ENCODE results near the gene RSPH6A.
A peak's percentile ranks its signal among the peaks of the same experiment; 100 is the strongest.

The RSPH6A gene

DNA sequence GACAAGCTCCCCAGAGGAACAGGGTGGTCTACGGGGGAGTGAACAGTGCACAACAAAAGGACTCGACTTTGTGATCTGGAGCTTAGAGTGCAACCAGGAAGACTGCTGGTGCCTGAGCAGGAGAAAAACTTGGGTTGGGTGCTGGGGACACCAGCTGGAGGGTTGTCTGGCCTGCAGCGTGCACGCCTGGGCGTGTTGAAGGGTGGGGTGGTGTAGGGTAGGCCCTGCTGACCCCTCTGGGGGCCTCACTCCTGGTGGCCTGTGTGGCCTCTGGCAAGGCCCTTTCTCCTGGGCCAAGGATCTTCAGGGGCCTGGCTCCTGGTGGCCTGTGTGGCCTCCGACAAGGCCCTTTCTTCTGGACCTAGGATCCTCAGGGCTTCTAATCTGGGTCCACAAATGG lies 4.7 kb upstream of the RSPH6A start:
- H4K5ac ChIP-seq (ENCODE audit: low read length): no peak overlapping the region
- no peak overlapping the region for H3K56ac ChIP-seq (ENCODE audit: low read length)
- peaks cover 12% of the 10 kb centered on the region for H3K36me3 ChIP-seq (ENCODE audit: control insufficient read depth, insufficient read depth, low read length)
- no peak overlapping the region for H3K4ac ChIP-seq (ENCODE audit: low read depth, low read length)
- H4K8ac ChIP-seq (ENCODE audit: low read depth, low read length): no peak overlapping the region
- H3K9ac ChIP-seq (ENCODE audit: low read length): no peak overlapping the region
- no peaks in the 10 kb centered on the region for H3K79me1 ChIP-seq (ENCODE audit: low read length)
- no peak overlapping the region for H2AK5ac ChIP-seq (ENCODE audit: low read length)
- no peak for DNase-seq
- no CpG with 5 or more reads among the region's 6 CpGs for WGBS (ENCODE audit: extremely low coverage, insufficient coverage, low lambda C conversion rate)
- no peak overlapping the region for H2BK15ac ChIP-seq (replicated peaks; ENCODE audit: low read depth)
- H3K23ac ChIP-seq (ENCODE audit: low read length): no peak overlapping the region
- H3K4me2 ChIP-seq (ENCODE audit: low read length): no peak overlapping the region
- peaks cover 4% of the 10 kb centered on the region for H3K4me1 ChIP-seq (ENCODE audit: control insufficient read depth, low read depth, low read length)
- no peaks in the 10 kb centered on the region for H3K79me2 ChIP-seq (ENCODE audit: control insufficient read depth, insufficient read depth, low read length)
- no peak overlapping the region for H3K18ac ChIP-seq (ENCODE audit: low read length)
- H2BK120ac ChIP-seq (ENCODE audit: low read depth, low read length): no peak overlapping the region
- H3K27ac ChIP-seq (ENCODE audit: low read depth, low read length): no peak overlapping the region
- H3K27me3 ChIP-seq (ENCODE audit: insufficient read depth, low read length, poor library complexity): no peaks in the 10 kb centered on the region
- H2BK5ac ChIP-seq (ENCODE audit: low read length): no peak overlapping the region
- H3K4me3 ChIP-seq (ENCODE audit: low read length): no peak overlapping the region

DNA sequence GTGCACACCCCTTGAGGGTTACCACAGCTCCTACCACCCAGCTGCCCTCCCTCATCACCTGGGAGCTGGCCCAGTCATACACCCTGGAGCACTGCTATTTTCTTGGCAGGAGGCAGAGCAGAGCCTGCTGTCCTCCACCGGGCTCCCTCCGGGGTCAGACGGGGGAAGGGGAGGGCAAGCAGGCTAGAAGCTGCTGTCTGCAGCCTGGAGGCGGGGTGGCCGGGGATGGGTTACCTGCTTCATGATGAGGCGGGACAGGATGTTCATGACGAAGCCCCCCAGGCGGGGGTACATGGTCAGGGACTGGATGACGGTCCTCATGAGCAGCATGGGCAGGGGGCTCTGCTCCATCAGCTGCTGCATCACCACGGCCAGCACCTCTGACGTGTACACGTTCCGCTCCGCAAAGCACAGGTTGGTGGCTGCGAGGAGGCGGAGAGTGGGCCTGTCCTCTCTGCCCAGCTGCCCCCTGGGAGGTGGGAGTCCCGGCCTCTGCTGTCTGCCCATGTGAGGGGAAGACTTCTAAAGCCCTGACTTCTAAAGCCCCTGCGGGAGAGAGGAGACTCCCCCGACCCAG lies 2.7 kb upstream of the RSPH6A start:
- Histone ChIP-seq H2BK120ac (ENCODE audit: low read depth, low read length) (no peak overlapping the region), H3K27me3 (ENCODE audit: insufficient read depth, low read length, poor library complexity) (no peaks in the 10 kb centered on the region), H3K4me2 (ENCODE audit: low read length) (no peak overlapping the region), H3K79me1 (ENCODE audit: low read length) (no peaks in the 10 kb centered on the region), H3K36me3 (ENCODE audit: control insufficient read depth, insufficient read depth, low read length) (peaks cover 3% of the 10 kb centered on the region), H3K4me1 (ENCODE audit: control insufficient read depth, low read depth, low read length) (peaks cover 4% of the 10 kb centered on the region), H4K5ac (ENCODE audit: low read length) (no peak overlapping the region), H3K4me3 (ENCODE audit: low read length) (no peak overlapping the region), H4K8ac (ENCODE audit: low read depth, low read length) (no peak overlapping the region), H2BK15ac (replicated peaks; ENCODE audit: low read depth) (no peak overlapping the region), H2BK5ac (ENCODE audit: low read length) (no peak overlapping the region), H3K4ac (ENCODE audit: low read depth, low read length) (no peak overlapping the region), H3K56ac (ENCODE audit: low read length) (peak overlapping the region; percentile 25), H2AK5ac (ENCODE audit: low read length) (no peak overlapping the region), H3K27ac (ENCODE audit: low read depth, low read length) (no peak overlapping the region), H3K79me2 (ENCODE audit: control insufficient read depth, insufficient read depth, low read length) (no peaks in the 10 kb centered on the region), H3K18ac (ENCODE audit: low read length) (no peak overlapping the region), H3K9ac (ENCODE audit: low read length) (peak overlapping the region; percentile 22), H3K23ac (ENCODE audit: low read length) (no peak overlapping the region)
- no CpG with 5 or more reads among the region's 19 CpGs for WGBS (ENCODE audit: extremely low coverage, insufficient coverage, low lambda C conversion rate)
- DNase-seq: peak; percentile 70

DNA sequence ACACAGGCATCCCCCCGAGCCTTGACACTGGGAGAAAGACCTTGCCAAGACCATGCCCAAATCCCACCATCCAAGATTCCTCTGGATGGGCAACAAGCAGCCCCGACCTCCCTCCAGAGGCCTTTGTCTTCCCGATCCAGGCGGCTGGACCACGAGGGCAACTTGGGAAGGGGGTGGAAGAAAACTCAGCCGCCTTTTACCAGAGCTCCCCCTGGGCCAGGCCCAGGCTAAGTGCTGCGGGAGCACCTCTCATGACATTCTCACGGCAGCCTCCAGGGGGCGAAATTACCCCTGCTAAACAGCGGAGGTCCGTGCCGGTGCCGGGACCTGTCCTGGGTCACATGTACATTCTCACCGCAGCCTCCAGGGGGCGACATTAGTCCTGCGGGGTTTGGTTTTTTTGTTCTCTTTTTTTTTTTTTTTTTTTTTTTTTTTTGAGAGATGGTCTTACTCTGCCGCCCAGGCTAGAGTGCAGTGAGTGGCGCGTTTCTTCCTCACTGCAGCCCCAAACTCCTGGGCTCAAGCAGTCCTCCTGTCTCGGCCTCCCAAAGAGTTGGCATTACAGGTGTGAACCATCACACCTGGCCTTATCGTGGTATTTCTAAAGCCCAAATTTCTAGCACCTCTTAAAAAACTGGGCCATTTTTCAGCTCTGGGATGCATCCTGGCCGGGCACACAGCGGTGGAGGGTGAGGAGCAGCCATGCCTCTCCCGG lies 2.1 kb upstream of the RSPH6A start:
- H4K8ac ChIP-seq (ENCODE audit: low read depth, low read length): no peak overlapping the region
- no peaks in the 10 kb centered on the region for H3K79me2 ChIP-seq (ENCODE audit: control insufficient read depth, insufficient read depth, low read length)
- H2BK120ac ChIP-seq (ENCODE audit: low read depth, low read length): no peak overlapping the region
- H3K79me1 ChIP-seq (ENCODE audit: low read length): no peaks in the 10 kb centered on the region
- H3K36me3 ChIP-seq (ENCODE audit: control insufficient read depth, insufficient read depth, low read length): peaks cover 3% of the 10 kb centered on the region
- DNase-seq: peak; percentile 98
- H3K18ac ChIP-seq (ENCODE audit: low read length): peak overlapping the region; percentile 60
- peak overlapping the region; percentile 91 for H2BK5ac ChIP-seq (ENCODE audit: low read length)
- H3K23ac ChIP-seq (ENCODE audit: low read length): no peak overlapping the region
- WGBS (ENCODE audit: extremely low coverage, insufficient coverage, low lambda C conversion rate): no CpG with 5 or more reads among the region's 24 CpGs
- H3K9ac ChIP-seq (ENCODE audit: low read length): peak overlapping the region; percentile 97
- peaks cover 4% of the 10 kb centered on the region for H3K4me1 ChIP-seq (ENCODE audit: control insufficient read depth, low read depth, low read length)
- no peak overlapping the region for H4K5ac ChIP-seq (ENCODE audit: low read length)
- peak overlapping the region; percentile 81 for H3K27ac ChIP-seq (ENCODE audit: low read depth, low read length)
- H3K4me2 ChIP-seq (ENCODE audit: low read length): peak overlapping the region; percentile 86
- no peak overlapping the region for H3K4me3 ChIP-seq (ENCODE audit: low read length)
- peak overlapping the region; percentile 96 for H3K56ac ChIP-seq (ENCODE audit: low read length)
- H3K27me3 ChIP-seq (ENCODE audit: insufficient read depth, low read length, poor library complexity): no peaks in the 10 kb centered on the region
- H3K4ac ChIP-seq (ENCODE audit: low read depth, low read length): peak overlapping the region; percentile 82
- peak overlapping the region; percentile 43 for H2AK5ac ChIP-seq (ENCODE audit: low read length)
- no peak overlapping the region for H2BK15ac ChIP-seq (replicated peaks; ENCODE audit: low read depth)

DNA sequence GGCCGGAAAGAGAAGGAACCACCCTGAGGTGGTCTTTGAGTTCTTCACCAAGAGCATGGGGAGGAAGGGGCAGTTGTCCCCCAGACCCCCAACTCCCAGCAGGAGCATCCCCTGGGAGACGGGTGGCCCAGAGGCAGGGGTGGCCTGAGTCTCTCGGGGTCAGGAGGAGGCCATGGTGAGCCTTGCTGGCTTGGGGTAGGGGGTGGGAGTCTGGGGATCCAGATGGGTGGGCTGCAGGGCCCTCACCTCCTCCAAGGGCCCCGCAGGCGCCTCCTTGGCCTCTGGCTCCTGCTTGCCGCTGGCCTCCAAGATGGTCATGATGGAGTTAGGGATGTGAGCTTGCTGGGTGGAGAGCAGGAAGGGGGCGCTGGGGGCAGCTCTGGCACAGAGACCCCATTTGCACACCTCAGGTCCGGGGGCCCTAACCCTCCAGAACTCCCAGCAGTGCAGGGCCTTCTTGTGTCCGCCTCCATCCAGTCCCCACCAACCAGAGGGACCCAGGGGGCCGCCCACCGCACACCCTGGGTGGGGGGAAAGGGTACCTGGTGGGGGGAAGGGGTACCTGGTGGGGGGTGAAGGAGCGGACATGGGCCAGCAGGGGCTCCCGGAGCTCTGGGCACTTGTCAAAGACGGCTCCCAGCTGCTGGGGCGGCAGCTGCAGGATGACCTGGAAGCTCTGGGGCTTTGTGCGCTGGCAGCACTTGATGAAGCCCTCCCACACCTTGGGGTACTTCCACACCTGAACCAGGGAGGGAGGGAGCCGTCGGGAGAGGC lies 1.3 kb upstream of the RSPH6A start:
- H3K36me3 ChIP-seq (ENCODE audit: control insufficient read depth, insufficient read depth, low read length): peaks cover 1% of the 10 kb centered on the region
- H3K4me3 ChIP-seq (ENCODE audit: low read length): peak overlapping the region; percentile 45

GRCh38 chr19:45815481-45816216 lies 541 bp upstream of the RSPH6A start:
- Histone ChIP-seq H3K4me2 (ENCODE audit: low read length) (peak overlapping the region; percentile 86), H3K4me1 (ENCODE audit: control insufficient read depth, low read depth, low read length) (peaks cover 4% of the 10 kb centered on the region), H3K9ac (ENCODE audit: low read length) (peak overlapping the region; percentile 97), H2BK5ac (ENCODE audit: low read length) (no peak overlapping the region), H3K27ac (ENCODE audit: low read depth, low read length) (peak overlapping the region; percentile 85), H3K27me3 (ENCODE audit: insufficient read depth, low read length, poor library complexity) (no peaks in the 10 kb centered on the region), H4K5ac (ENCODE audit: low read length) (no peak overlapping the region), H3K79me1 (ENCODE audit: low read length) (no peaks in the 10 kb centered on the region), H4K8ac (ENCODE audit: low read depth, low read length) (no peak overlapping the region), H3K4ac (ENCODE audit: low read depth, low read length) (peak overlapping the region; percentile 82), H3K36me3 (ENCODE audit: control insufficient read depth, insufficient read depth, low read length) (no peaks in the 10 kb centered on the region), H2BK120ac (ENCODE audit: low read depth, low read length) (peak overlapping the region; percentile 14), H3K23ac (ENCODE audit: low read length) (no peak overlapping the region), H2AK5ac (ENCODE audit: low read length) (no peak overlapping the region), H3K18ac (ENCODE audit: low read length) (peak overlapping the region; percentile 60), H3K56ac (ENCODE audit: low read length) (peak overlapping the region; percentile 96), H3K79me2 (ENCODE audit: control insufficient read depth, insufficient read depth, low read length) (no peaks in the 10 kb centered on the region), H2BK15ac (replicated peaks; ENCODE audit: low read depth) (no peak overlapping the region), H3K4me3 (ENCODE audit: low read length) (peak overlapping the region; percentile 61)
- peak; percentile 95 for DNase-seq
- WGBS (ENCODE audit: extremely low coverage, insufficient coverage, low lambda C conversion rate): no CpG with 5 or more reads among the region's 44 CpGs

More for the DNA sequence above, 1.3 kb upstream of the RSPH6A start:
- Histone ChIP-seq H2BK5ac (ENCODE audit: low read length) (peak overlapping the region; percentile 91), H3K9ac (ENCODE audit: low read length) (peak overlapping the region; percentile 97), H3K79me2 (ENCODE audit: control insufficient read depth, insufficient read depth, low read length) (no peaks in the 10 kb centered on the region), H2AK5ac (ENCODE audit: low read length) (peak overlapping the region; percentile 77), H4K5ac (ENCODE audit: low read length) (no peak overlapping the region), H3K4me2 (ENCODE audit: low read length) (peak overlapping the region; percentile 86), H4K8ac (ENCODE audit: low read depth, low read length) (no peak overlapping the region), H3K27me3 (ENCODE audit: insufficient read depth, low read length, poor library complexity) (no peaks in the 10 kb centered on the region), H3K23ac (ENCODE audit: low read length) (peak overlapping the region; percentile 85), H3K56ac (ENCODE audit: low read length) (peak overlapping the region; percentile 96), H3K4ac (ENCODE audit: low read depth, low read length) (peak overlapping the region; percentile 82), H3K18ac (ENCODE audit: low read length) (peak overlapping the region; percentile 60), H2BK15ac (replicated peaks; ENCODE audit: low read depth) (no peak overlapping the region), H3K4me1 (ENCODE audit: control insufficient read depth, low read depth, low read length) (peaks cover 4% of the 10 kb centered on the region), H3K79me1 (ENCODE audit: low read length) (no peaks in the 10 kb centered on the region), H3K27ac (ENCODE audit: low read depth, low read length) (peak overlapping the region; percentile 81), H2BK120ac (ENCODE audit: low read depth, low read length) (peak overlapping the region; percentile 14)
- no CpG with 5 or more reads among the region's 18 CpGs for WGBS (ENCODE audit: extremely low coverage, insufficient coverage, low lambda C conversion rate)
- DNase-seq: no peak

Measured in mesendoderm (in vitro differentiated cells).